Measurements from ENCODE around the gene ZFPM1.

Gene ZFPM1

DNA sequence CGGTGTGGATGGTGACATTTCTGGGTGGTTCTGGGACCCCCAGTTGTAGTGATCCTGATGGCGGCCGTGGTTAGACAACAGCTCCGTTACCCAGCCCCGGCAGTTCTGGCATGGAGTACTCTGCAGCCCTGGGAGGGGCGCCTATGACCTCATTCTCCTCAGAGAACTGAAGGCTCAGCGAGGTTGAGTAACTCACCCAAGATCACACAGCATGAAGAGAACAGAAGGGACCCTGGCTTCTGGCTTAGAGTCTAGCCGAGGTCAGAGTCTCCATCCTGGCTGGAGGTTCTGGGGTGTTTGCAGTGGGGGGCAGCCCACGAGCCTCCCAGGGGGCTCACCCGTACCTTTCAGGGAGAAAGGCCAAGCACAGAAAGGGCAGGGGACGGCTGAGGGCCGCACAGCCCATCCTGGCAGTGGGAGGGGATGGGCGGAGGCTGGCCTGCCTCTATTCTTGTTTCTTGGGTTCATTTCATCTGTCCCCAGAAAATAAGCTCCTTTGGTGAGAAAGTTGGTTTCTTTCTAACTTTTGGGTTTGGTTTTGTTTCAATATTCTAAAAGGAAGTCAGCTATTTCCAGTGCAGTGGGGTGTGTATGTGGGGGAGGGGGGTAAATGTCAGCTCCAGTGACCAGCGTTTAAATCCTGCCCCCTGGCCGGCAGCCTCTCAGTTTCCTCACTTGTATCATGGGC lies 13.2 kb downstream of the ZFPM1 start:
- no peak for ATAC-seq
- TF ChIP-seq, protein P1, sequence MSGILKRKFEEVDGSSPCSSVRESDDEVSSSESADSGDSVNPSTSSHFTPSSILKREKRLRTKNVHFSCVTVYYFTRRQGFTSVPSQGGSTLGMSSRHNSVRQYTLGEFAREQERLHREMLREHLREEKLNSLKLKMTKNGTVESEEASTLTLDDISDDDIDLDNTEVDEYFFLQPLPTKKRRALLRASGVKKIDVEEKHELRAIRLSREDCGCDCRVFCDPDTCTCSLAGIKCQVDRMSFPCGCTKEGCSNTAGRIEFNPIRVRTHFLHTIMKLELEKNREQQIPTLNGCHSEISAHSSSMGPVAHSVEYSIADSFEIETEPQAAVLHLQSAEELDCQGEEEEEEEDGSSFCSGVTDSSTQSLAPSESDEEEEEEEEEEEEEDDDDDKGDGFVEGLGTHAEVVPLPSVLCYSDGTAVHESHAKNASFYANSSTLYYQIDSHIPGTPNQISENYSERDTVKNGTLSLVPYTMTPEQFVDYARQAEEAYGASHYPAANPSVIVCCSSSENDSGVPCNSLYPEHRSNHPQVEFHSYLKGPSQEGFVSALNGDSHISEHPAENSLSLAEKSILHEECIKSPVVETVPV (CRISPR knock-in tag; IDR thresholded peaks at IDR 0.05): no peak
- TF ChIP-seq ZNF8 (CRISPR knock-in tag; IDR thresholded peaks at IDR 0.05) (no peak), BACH2 (CRISPR knock-in tag; IDR thresholded peaks at IDR 0.05; ENCODE audit: borderline replicate concordance) (no peak), ISL1 (CRISPR knock-in tag; IDR thresholded peaks at IDR 0.05) (no peak), ZC3H10 (CRISPR knock-in tag; IDR thresholded peaks at IDR 0.05) (no peak), CSDC2 (CRISPR knock-in tag; IDR thresholded peaks at IDR 0.05) (no peak), PPARA (CRISPR knock-in tag; IDR thresholded peaks at IDR 0.05; ENCODE audit: borderline replicate concordance) (no peak), ZFP3 (CRISPR knock-in tag; IDR thresholded peaks at IDR 0.05) (no peak), ARNTL (CRISPR knock-in tag; IDR thresholded peaks at IDR 0.05; ENCODE audit: borderline replicate concordance, low read depth) (no peak), ZNF565 (CRISPR knock-in tag; conservative IDR thresholded peaks at IDR 0.05; ENCODE audit: low read depth) (no peak)
- TF ChIP-seq, protein P2, sequence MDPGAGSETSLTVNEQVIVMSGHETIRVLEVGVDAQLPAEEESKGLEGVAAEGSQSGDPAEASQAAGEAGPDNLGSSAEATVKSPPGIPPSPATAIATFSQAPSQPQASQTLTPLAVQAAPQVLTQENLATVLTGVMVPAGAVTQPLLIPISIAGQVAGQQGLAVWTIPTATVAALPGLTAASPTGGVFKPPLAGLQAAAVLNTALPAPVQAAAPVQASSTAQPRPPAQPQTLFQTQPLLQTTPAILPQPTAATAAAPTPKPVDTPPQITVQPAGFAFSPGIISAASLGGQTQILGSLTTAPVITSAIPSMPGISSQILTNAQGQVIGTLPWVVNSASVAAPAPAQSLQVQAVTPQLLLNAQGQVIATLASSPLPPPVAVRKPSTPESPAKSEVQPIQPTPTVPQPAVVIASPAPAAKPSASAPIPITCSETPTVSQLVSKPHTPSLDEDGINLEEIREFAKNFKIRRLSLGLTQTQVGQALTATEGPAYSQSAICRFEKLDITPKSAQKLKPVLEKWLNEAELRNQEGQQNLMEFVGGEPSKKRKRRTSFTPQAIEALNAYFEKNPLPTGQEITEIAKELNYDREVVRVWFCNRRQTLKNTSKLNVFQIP (CRISPR knock-in tag; IDR thresholded peaks at IDR 0.05; ENCODE audit: borderline replicate concordance, low read depth): no peak
- TF ChIP-seq, protein P3, sequence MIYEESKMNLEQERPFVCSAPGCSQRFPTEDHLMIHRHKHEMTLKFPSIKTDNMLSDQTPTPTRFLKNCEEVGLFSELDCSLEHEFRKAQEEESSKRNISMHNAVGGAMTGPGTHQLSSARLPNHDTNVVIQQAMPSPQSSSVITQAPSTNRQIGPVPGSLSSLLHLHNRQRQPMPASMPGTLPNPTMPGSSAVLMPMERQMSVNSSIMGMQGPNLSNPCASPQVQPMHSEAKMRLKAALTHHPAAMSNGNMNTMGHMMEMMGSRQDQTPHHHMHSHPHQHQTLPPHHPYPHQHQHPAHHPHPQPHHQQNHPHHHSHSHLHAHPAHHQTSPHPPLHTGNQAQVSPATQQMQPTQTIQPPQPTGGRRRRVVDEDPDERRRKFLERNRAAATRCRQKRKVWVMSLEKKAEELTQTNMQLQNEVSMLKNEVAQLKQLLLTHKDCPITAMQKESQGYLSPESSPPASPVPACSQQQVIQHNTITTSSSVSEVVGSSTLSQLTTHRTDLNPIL (CRISPR knock-in tag; IDR thresholded peaks at IDR 0.05; ENCODE audit: low read depth): no peak

DNA sequence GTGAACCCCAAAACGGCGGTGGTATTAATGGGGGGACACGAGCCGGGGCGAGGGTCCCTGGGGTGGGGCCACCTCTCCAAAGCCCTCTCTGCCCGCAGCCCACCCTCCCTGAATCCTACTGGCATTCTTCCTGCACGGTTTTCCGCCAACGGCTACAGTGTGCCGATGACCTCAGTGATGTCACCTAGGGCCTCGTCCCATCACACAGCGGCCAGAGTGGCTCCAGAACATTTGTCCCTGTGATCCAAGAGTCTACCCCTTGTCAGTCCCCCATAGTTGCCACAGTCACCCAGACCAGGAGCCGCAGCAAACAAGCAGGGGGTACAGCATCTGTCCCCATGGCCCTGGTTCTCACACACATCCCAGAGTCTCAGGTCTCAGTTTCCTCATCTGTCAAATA lies 13.9 kb downstream of the ZFPM1 start:
- ATAC-seq: no peak
- TF ChIP-seq ZFP3 (CRISPR knock-in tag; IDR thresholded peaks at IDR 0.05) (no peak), SNAI2 (CRISPR knock-in tag; IDR thresholded peaks at IDR 0.05) (no peak), RARB (CRISPR knock-in tag; IDR thresholded peaks at IDR 0.05) (no peak), GLIS3 (CRISPR knock-in tag; IDR thresholded peaks at IDR 0.05) (no peak), TOX (CRISPR knock-in tag; IDR thresholded peaks at IDR 0.05; ENCODE audit: borderline replicate concordance) (no peak), PPARA (CRISPR knock-in tag; IDR thresholded peaks at IDR 0.05; ENCODE audit: borderline replicate concordance) (no peak), ZNF70 (CRISPR knock-in tag; IDR thresholded peaks at IDR 0.05) (no peak), ARNTL (CRISPR knock-in tag; IDR thresholded peaks at IDR 0.05; ENCODE audit: borderline replicate concordance, low read depth) (no peak), ZNF565 (CRISPR knock-in tag; conservative IDR thresholded peaks at IDR 0.05; ENCODE audit: low read depth) (no peak), ZC3H10 (CRISPR knock-in tag; IDR thresholded peaks at IDR 0.05) (no peak), OSR1 (CRISPR knock-in tag; IDR thresholded peaks at IDR 0.05) (no peak), CSDC2 (CRISPR knock-in tag; IDR thresholded peaks at IDR 0.05) (no peak), ZNF8 (CRISPR knock-in tag; IDR thresholded peaks at IDR 0.05) (no peak)
- TF ChIP-seq, protein P4, sequence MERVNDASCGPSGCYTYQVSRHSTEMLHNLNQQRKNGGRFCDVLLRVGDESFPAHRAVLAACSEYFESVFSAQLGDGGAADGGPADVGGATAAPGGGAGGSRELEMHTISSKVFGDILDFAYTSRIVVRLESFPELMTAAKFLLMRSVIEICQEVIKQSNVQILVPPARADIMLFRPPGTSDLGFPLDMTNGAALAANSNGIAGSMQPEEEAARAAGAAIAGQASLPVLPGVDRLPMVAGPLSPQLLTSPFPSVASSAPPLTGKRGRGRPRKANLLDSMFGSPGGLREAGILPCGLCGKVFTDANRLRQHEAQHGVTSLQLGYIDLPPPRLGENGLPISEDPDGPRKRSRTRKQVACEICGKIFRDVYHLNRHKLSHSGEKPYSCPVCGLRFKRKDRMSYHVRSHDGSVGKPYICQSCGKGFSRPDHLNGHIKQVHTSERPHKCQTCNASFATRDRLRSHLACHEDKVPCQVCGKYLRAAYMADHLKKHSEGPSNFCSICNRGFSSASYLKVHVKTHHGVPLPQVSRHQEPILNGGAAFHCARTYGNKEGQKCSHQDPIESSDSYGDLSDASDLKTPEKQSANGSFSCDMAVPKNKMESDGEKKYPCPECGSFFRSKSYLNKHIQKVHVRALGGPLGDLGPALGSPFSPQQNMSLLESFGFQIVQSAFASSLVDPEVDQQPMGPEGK (CRISPR knock-in tag; IDR thresholded peaks at IDR 0.05; ENCODE audit: borderline replicate concordance): no peak
- TF ChIP-seq, protein P2 (CRISPR knock-in tag; IDR thresholded peaks at IDR 0.05; ENCODE audit: borderline replicate concordance, low read depth): no peak
- TF ChIP-seq, protein P1 (CRISPR knock-in tag; IDR thresholded peaks at IDR 0.05): no peak
- TF ChIP-seq, protein P3 (CRISPR knock-in tag; IDR thresholded peaks at IDR 0.05; ENCODE audit: low read depth): no peak
- TF ChIP-seq, protein P5, sequence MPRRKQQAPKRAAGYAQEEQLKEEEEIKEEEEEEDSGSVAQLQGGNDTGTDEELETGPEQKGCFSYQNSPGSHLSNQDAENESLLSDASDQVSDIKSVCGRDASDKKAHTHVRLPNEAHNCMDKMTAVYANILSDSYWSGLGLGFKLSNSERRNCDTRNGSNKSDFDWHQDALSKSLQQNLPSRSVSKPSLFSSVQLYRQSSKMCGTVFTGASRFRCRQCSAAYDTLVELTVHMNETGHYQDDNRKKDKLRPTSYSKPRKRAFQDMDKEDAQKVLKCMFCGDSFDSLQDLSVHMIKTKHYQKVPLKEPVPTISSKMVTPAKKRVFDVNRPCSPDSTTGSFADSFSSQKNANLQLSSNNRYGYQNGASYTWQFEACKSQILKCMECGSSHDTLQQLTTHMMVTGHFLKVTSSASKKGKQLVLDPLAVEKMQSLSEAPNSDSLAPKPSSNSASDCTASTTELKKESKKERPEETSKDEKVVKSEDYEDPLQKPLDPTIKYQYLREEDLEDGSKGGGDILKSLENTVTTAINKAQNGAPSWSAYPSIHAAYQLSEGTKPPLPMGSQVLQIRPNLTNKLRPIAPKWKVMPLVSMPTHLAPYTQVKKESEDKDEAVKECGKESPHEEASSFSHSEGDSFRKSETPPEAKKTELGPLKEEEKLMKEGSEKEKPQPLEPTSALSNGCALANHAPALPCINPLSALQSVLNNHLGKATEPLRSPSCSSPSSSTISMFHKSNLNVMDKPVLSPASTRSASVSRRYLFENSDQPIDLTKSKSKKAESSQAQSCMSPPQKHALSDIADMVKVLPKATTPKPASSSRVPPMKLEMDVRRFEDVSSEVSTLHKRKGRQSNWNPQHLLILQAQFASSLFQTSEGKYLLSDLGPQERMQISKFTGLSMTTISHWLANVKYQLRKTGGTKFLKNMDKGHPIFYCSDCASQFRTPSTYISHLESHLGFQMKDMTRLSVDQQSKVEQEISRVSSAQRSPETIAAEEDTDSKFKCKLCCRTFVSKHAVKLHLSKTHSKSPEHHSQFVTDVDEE (CRISPR knock-in tag; IDR thresholded peaks at IDR 0.05): no peak
